Putamen (tissue), 1 donor: ENCODE data around the gene CAMK2B.

ENCODE experiments used
- DNase-seq: peaks from one replicate; pipeline ENCODE4 v3.0.0-alpha.2; 2016; ENCODE audit warnings: low spot score

CAMK2B gene

DNA sequence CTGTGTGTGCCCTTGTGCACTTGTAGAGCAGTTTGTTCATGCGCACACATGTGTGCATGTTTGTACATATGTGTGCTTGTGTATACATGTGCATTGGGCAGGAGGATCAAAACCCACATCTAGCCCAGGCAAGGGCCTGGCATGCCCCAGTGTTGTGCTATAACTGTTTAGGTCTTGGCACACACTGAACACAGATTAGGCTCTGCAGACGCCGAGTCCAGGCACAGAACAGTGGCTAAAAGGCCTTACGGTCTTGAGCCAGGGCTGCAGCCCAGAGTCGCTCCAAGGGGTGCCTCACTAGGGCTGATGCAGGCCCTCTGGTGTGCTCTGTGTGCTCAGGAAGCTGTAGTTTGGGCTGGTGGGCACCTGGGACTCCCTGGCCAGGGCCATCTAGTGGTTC is 68.9 kb downstream of the CAMK2B start:
- no peak for DNase-seq

- DNase-seq, result no peak
Observed at GRCh38 chr7:44251881-44252280, 73.5 kb downstream of the CAMK2B start.

GRCh38 chr7:44251269-44251668 is 74.1 kb downstream of the CAMK2B start:
- DNase-seq, result no peak

- no peak for DNase-seq
Observed at GRCh38 chr7:44249639-44250234, 75.7 kb downstream of the CAMK2B start.

DNA sequence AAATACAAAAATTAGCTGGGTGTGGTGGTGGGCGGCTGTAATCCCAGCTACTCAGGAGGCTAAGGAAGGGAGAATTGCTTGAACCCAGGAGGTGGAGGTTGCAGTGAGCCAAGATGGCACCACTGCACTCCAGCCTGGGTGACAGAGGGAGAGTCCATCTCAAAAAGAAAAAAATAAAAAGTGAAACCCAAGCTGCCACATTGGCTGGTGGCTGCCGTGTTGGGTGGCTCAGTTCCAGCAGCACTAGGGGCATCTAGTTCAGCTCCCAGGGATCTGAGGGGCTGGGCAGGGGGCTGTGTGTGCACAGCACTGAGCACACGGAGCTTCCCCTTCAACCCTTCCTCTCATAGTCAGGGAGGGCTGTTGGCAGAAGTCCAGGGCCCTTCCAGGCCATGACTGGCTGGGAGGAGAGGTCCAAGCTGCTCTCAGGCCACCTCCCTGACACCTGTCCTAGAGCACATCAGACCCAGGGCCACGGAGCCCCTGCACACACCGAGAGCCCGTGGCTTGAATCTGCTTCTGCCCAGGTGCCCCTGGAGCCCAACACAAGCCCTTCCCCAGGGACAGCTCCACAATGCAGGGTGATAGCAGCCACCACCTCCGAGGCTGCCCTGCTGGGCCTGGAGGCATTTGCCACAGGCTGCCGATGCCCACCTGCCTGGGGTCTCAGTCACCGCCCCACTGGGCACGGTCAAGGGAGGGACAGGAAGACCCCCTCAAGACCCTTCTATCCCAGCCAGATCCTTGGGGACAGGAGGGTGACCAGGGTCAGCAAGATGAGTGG is 77.3 kb downstream of the CAMK2B start:
- DNase-seq, result no peak

- DNase-seq, result no peak
Observed at GRCh38 chr7:44246396-44247113, 78.8 kb downstream of the CAMK2B start.

DNA sequence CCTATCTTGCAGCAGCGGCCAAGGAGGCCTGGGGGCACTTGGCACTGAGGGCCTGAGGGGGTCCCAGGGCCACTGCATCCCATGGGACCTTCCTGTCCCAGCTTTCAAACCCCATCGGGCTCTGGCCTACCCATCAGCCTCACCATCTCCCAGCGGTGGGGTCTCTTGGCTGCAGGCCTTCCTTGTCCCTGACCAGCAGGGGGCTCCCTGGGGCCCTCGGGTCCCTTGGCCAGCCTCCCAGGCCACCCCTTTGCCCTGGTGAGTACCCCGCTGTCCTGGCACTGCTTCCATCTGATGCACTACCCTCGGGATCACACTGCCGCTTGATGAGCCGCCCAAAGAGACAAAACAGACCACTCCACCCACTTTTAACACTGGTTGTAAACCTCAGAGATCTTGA is 81.1 kb downstream of the CAMK2B start:
- DNase-seq, result no peak

DNA sequence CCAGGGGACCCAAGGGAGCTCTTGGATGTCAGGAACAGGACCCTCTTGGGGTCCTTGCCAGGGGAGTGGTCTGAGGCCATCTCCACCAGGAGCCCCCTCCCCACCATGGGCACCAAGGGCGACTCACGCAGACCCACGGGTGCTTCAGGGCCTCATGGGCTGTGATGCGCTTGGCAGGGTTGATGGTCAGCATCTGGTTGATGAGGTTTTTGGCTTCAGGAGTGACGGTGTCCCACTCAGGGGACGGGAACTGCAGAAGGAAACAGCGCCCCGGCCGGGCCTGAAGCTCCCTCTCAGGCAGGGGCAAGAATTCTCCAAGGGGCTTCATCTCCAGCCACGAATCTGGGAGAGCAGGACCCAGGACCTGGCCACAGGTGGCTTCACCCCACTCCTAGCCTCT is 83.3 kb downstream of the CAMK2B start:
- DNase-seq, result no peak

DNA sequence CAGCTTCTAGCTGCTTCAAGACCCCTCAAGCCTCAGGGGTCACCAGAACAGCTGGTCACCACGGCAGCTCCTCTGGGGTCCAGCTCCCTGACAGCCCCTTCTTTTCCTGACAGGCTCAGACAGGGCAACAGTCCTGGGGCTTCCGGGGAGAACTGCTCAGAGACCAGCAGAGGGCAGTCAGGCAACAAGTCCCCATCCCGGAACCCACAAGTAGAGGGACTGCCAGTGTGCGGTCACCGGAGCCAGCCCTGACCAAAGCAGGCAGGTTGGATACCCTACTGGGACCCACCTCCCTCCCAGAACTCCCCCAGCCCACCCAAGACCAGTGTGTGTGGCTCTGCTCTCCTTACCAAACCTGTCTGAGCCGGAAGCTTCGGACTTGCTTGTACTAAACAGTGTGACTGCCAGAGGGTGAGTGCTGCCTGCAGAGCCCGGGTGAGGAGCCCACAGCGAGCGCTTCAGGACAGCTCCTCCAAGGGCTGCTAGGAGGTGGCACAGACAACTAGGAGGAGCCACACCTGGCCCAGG is 84.3 kb downstream of the CAMK2B start:
- peak; percentile 55 for DNase-seq

GRCh38 chr7:44240376-44240775 is 85.0 kb downstream of the CAMK2B start:
- DNase-seq, result no peak

DNA sequence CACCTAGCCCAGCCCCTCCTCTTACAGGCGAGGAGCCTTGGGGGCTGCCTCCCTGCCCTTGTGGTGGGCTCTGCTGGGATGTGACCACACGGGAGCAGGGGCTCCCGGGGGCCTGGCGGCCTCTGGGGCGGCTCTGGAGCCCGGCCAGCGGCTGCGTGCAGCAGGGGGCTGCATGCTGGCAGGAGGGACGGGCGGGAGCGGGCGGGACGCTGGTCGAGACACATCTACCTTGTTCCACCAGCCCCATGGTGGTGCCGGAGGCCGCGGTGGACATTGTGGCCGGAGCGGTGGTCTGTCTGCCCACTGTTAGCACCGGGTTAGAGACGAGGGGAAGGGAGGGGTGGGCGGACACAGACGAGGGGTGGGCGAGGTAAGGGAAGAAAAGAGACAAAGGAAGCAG is 86.0 kb downstream of the CAMK2B start:
- no peak for DNase-seq

- DNase-seq, result no peak
Observed at GRCh38 chr7:44238116-44238695, 87.2 kb downstream of the CAMK2B start.

DNA sequence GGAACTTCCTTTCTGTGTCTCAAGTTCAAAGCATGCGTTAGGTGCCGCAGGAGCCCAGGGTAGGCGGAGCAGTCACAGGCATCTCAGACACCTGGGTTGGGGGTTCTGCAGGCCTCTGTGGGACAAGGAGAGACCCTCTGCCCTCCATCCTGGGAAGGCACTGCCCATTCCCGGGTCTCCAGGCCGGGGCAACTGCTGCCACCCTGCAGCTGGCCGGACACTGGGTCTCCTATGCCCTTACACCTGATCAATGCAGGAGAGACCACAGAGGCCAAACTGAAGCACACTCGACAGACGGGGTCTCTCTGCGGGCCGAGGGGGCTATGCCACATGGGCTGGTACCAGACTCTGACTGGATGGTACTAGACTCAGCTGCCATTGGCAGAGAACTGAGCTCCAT is 87.7 kb downstream of the CAMK2B start:
- no peak for DNase-seq

DNA sequence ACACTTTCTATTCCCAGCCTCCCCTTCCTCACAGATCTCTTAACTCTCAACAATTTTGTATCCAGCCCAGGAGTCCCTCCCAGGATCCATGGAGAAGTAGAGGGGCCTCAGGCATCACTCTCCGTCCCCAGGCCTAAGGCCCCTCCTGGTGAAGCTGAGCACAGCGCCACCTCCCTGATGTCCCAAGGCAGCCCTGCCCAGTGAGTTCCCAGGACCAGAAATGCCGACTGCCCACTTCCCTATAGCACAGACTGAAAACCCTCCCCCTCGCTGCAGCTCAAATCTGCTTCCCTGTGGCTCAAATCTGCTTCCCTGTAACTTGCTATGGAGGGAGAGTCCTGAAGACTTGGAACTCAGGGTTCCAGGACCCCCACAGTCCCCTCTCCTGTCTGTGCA is 89.1 kb downstream of the CAMK2B start:
- DNase-seq, result no peak

DNA sequence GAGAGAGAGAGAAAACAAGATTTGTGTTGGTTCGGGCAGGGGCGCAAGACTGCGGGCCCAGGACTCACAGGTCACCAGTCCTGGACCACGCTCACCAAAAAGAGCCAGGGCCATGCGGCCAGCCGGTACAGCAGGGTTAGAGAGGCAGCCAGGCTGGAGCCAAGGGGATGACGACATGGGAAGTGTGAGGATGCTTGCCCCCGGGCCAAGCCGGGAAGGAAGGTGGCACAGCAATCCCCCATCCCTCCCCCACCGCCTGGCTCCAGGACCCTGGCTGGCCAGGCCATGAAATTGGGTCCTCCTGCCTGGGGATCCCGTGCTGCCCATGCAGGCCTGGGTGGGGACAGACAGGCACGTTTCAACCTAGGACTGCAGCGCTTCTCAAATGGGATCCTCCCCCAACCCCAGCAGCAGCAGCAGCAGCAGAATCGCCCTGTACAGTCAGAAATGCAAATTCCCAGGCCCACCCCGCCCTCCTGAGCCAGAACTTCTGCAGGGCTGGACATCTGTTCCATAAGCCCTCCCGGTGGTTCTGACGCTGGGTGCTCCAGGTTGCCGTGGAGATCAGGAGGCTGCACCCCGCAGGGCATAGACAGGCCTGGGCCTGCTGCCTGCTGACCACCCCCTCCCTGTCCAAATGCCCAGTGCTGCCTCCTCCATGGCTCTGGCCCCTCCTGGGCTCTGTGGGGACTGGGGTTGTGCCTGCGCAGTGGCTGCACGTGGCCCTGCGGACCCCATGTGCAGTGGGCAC is 89.6 kb downstream of the CAMK2B start:
- no peak for DNase-seq

- DNase-seq, result no peak
Observed at GRCh38 chr7:44235066-44235465, 90.3 kb downstream of the CAMK2B start.

- no peak for DNase-seq
Observed at GRCh38 chr7:44232901-44233715, 92.3 kb downstream of the CAMK2B start.

- DNase-seq, result no peak
Observed at GRCh38 chr7:44232396-44232795, 93.0 kb downstream of the CAMK2B start.

- no peak for DNase-seq
Observed at GRCh38 chr7:44231088-44231487, 94.3 kb downstream of the CAMK2B start.

DNA sequence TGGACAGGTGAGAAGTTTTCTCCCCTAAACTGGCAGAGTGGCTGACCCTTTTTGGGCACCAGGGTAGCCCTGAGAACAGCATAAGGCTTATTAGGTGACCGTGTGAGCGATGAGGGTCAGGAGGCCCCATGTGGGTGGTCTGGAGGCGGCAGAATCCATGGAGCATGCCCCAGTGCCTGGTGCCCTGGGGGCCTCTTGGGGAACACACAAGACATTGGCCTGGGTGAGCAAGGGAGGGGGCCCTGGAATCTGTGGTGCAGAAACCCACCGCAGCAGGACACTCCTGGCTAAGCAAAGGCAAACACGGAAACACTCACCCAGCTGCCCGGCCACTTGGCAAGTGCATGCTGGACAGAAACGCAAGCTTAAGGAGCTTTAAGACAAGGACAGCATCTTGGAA is 95.1 kb downstream of the CAMK2B start:
- DNase-seq, result no peak

DNA sequence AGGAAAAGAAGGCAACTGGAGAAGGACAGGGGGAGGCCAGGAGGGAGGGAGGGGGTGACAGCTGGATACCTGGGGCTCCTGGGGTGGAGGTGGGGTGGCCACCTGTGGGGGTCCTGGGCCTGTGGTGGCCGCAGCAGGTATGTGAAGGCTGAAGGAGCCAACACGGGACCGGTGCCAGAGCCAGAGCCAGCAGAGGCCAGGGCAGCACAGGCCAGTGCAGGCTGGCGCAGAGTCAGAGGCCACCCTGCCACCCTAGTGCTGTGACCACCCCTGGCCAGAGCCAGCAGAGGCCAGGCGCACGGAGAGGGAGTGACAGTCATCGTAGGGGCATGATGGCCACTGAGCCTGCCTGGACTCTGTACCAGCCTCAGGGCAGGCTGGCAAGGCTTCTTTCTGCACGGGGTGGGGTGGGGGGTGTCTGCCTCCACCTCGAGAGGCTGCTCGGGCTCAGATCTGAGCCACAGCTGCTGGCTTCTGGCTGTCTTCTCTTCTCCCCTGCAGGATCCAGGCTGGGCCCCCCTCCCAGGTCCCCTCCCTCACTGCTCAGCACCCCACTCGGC is 95.8 kb downstream of the CAMK2B start:
- DNase-seq, result no peak
